HepG2 (cell line): ENCODE measurements around the gene PLCB2. TPM values are rescaled to one million over a fixed set of nuclear protein-coding genes. Genes with fewer than 3 reads are reported as not detected.
A peak's percentile ranks its signal among the peaks of the same experiment; 100 is the strongest.

Source experiments
- BRD4 ChIP-seq: sonication (generic); formaldehyde crosslinking; IDR thresholded peaks from 2 replicates; pipeline ENCODE4 v1.4.0; 2020; ENCODE audit warnings: missing genetic modification reagents
- CENPX ChIP-seq: sonication (generic); formaldehyde crosslinking; IDR thresholded peaks from 2 replicates; pipeline ENCODE4 v1.9.0; 2021; ENCODE audit warnings: mild to moderate bottlenecking, missing genetic modification reagents, moderate library complexity
- GATA4 ChIP-seq: sonication (generic); IDR thresholded peaks from 2 replicates; pipeline ENCODE4 v1.6.1; 2016; ENCODE audit warnings: antibody characterized with exemption, low read depth, borderline replicate concordance
- HDAC6 ChIP-seq: fragments of 200-600 bp; sonication (generic); IDR thresholded peaks from 2 replicates; pipeline ENCODE4 v1.7.0; 2017; ENCODE audit warnings: mild to moderate bottlenecking, antibody characterized with exemption, low read length, low read depth
- MAF1 ChIP-seq: sonication (generic); formaldehyde crosslinking; IDR thresholded peaks from 2 replicates; pipeline ENCODE4 v1.5.0; 2020; ENCODE audit warnings: missing genetic modification reagents, borderline replicate concordance
- MAFG ChIP-seq: sonication (generic); formaldehyde crosslinking; IDR thresholded peaks from 2 replicates; pipeline ENCODE4 v1.5.1; 2020; ENCODE audit warnings: mild to moderate bottlenecking, missing genetic modification reagents
- MED8 ChIP-seq: sonication (generic); formaldehyde crosslinking; IDR thresholded peaks from 2 replicates; pipeline ENCODE4 v1.8.1; 2023; ENCODE audit warnings: mild to moderate bottlenecking, missing genetic modification reagents; ENCODE audit not compliant: insufficient replicate concordance
- MTF1 ChIP-seq: sonication (generic); formaldehyde crosslinking; IDR thresholded peaks from 2 replicates; pipeline ENCODE4 v1.5.0; 2020; ENCODE audit warnings: missing genetic modification reagents
- RFX3 ChIP-seq: IDR thresholded peaks from 2 replicates; pipeline ENCODE4 v1.6.1; 2016; ENCODE audit warnings: missing biosample characterization, missing genetic modification reagents
- STAG1 ChIP-seq: sonication (generic); formaldehyde crosslinking; IDR thresholded peaks from 2 replicates; pipeline ENCODE4 v1.4.0; 2020; ENCODE audit warnings: missing genetic modification reagents
- THYN1 ChIP-seq: sonication (generic); formaldehyde crosslinking; IDR thresholded peaks from 2 replicates; pipeline ENCODE4 v1.8.1; 2023; ENCODE audit warnings: low read depth, mild to moderate bottlenecking, moderate library complexity, missing genetic modification reagents, borderline replicate concordance
- ZNF564 ChIP-seq: sonication (generic); formaldehyde crosslinking; IDR thresholded peaks from 2 replicates; pipeline ENCODE4 v1.8.1; 2023; ENCODE audit warnings: mild to moderate bottlenecking, missing genetic modification reagents
- ZNF777 ChIP-seq: sonication (generic); formaldehyde crosslinking; IDR thresholded peaks from 2 replicates; pipeline ENCODE4 v1.4.0; 2020; ENCODE audit warnings: missing genetic modification reagents
- ZSCAN25 ChIP-seq: sonication (generic); formaldehyde crosslinking; IDR thresholded peaks from 2 replicates; pipeline ENCODE4 v1.8.0; 2022; ENCODE audit warnings: mild to moderate bottlenecking, missing genetic modification reagents
- polyA plus RNA-seq, 8 experiments: library from polyadenylated mRNA; depleted of rRNA in 3 of 8; stranded (reverse) in 7 of 8; unstranded in 1 of 8; fragments of >200 nt; fragmentation: Illumina TruSeq in 4 of 8; extraction: Trizol in 4 of 8; gene quantifications; 2 replicates each; pipeline versions ENCODE4 v1.2.1 to v1.2.3, GENCODE V29; 2011 to 2016; ENCODE audit warnings: low read depth in 4 of 8, missing spikeins in 1 of 8, mixed read lengths in 1 of 8; ENCODE audit not compliant: insufficient read depth in 1 of 8
- total RNA-seq, 5 experiments: library from RNA; depleted of rRNA; stranded (reverse); fragments of >200 nt; fragmentation: Illumina TruSeq; extraction: Trizol; gene quantifications; 2 replicates each; pipeline ENCODE4 v1.2.3, GENCODE V29; 2016; ENCODE audit warnings: low read depth in 1 of 5
- TF ChIP-seq, protein P1 (sequence below): sonication (generic); formaldehyde crosslinking; IDR thresholded peaks from 2 replicates; pipeline ENCODE4 v1.4.0; 2020; ENCODE audit warnings: mild to moderate bottlenecking, missing genetic modification reagents
- TF ChIP-seq, protein P2 (sequence below): sonication (generic); formaldehyde crosslinking; IDR thresholded peaks from 2 replicates; pipeline ENCODE4 v1.5.0; 2020; ENCODE audit warnings: mild to moderate bottlenecking, missing genetic modification reagents, moderate library complexity
- TF ChIP-seq, protein P3 (sequence below): IDR thresholded peaks from 2 replicates; pipeline ENCODE4 v1.6.1; 2018; ENCODE audit warnings: missing genetic modification reagents, mild to moderate bottlenecking, missing compliant biosample characterization

PLCB2 gene
- total and polyA plus RNA-seq, 2 of the 13 experiments (the other 11 are each of a cell fraction or from before 2014, with no cell fraction given): 0.11 TPM; not detected in 1

DNA sequence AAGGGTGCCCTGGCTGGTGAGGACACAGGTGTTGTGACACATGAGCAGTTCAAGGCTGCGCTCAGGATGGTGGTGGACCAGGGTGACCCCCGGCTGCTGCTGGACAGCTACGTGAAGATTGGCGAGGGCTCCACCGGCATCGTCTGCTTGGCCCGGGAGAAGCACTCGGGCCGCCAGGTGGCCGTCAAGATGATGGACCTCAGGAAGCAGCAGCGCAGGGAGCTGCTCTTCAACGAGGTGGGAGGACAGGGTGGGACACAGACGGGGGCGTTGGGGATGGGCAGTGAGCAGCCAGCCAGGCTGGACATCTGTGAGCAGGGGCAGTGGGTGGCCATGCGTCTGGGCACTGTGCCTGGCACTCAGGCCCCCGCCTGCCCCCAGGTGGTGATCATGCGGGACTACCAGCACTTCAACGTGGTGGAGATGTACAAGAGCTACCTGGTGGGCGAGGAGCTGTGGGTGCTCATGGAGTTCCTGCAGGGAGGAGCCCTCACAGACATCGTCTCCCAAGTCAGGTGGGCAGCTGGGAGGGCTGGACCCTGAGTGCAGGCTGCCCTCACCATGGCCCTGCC is 35.2 kb downstream of the PLCB2 start (continued):
- TF ChIP-seq, protein P1, sequence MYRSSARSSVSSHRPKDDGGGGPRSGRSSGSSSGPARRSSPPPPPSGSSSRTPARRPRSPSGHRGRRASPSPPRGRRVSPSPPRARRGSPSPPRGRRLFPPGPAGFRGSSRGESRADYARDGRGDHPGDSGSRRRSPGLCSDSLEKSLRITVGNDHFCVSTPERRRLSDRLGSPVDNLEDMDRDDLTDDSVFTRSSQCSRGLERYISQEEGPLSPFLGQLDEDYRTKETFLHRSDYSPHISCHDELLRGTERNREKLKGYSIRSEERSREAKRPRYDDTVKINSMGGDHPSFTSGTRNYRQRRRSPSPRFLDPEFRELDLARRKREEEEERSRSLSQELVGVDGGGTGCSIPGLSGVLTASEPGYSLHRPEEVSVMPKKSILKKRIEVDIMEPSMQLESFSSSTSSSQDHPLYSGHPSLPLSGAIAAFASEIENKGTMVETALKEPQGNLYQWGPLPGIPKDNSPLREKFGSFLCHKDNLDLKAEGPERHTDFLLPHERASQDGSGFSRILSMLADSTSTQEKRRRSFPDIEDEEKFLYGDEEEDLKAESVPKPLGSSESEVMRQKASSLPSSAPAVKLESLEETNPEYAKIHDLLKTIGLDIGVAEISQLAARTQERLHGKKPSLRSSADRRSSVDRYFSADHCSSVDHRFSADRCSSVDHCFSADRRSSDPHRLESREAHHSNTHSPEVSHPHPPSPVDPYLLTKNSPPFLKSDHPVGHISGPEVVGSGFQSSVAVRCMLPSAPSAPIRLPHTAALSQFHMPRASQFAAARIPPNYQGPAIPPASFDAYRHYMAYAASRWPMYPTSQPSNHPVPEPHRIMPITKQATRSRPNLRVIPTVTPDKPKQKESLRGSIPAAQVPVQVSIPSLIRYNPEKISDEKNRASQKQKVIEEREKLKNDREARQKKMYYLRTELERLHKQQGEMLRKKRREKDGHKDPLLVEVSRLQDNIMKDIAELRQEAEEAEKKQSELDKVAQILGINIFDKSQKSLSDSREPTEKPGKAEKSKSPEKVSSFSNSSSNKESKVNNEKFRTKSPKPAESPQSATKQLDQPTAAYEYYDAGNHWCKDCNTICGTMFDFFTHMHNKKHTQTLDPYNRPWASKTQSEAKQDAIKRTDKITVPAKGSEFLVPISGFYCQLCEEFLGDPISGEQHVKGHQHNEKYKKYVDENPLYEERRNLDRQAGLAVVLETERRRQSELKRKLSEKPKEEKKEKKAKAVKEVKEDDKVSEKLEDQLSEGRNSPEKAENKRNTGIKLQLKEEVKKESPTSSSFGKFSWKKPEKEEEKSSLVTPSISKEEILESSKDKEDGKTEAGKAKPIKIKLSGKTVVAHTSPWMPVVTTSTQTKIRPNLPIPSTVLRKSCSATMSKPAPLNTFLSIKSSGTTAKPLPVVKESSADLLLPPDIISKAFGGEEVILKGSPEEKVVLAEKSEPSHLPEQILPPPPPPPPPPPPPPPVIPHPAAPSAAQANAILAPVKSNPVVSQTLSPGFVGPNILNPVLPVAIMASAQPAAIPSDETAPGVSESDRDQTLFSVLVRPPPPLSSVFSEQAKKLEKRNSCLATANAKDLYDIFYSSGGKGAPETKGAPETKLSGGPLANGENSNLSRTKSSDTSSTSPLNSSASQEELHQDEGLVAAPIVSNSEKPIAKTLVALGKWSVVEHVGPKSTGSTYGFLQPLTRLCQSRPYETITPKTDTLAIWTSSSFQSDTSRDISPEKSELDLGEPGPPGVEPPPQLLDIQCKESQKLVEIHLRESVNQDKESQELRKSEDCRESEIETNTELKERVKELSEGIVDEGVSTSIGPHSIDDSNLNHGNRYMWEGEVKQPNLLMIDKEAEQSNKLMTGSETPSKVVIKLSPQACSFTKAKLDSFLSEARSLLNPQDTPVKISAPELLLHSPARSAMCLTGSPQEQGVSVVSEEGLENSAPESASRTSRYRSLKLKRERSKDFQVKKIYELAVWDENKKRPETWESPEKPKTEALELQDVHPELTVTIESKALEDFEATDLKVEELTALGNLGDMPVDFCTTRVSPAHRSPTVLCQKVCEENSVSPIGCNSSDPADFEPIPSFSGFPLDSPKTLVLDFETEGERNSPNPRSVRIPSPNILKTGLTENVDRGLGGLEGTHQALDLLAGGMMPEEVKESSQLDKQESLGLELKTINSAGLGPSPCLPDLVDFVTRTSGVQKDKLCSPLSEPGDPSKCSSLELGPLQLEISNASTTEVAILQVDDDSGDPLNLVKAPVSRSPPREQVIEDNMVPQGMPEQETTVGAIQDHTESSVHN: no peak
- TF ChIP-seq MAFG (CRISPR knock-in tag) (no peak), STAG1 (peak; percentile 23; the same call in 1 of the 2 replicates), ZSCAN25 (CRISPR knock-in tag) (no peak), MED8 (no peak), RFX3 (CRISPR knock-in tag) (no peak), THYN1 (CRISPR knock-in tag) (no peak), HDAC6 (no peak), MTF1 (CRISPR knock-in tag) (no peak), BRD4 (CRISPR knock-in tag) (no peak), ZNF777 (CRISPR knock-in tag) (0 out of 2 replicates have a peak, but pooled peaks have one; percentile 35), ZNF564 (no peak), CENPX (no peak), MAF1 (no peak), GATA4 (no peak)
- TF ChIP-seq, protein P2, sequence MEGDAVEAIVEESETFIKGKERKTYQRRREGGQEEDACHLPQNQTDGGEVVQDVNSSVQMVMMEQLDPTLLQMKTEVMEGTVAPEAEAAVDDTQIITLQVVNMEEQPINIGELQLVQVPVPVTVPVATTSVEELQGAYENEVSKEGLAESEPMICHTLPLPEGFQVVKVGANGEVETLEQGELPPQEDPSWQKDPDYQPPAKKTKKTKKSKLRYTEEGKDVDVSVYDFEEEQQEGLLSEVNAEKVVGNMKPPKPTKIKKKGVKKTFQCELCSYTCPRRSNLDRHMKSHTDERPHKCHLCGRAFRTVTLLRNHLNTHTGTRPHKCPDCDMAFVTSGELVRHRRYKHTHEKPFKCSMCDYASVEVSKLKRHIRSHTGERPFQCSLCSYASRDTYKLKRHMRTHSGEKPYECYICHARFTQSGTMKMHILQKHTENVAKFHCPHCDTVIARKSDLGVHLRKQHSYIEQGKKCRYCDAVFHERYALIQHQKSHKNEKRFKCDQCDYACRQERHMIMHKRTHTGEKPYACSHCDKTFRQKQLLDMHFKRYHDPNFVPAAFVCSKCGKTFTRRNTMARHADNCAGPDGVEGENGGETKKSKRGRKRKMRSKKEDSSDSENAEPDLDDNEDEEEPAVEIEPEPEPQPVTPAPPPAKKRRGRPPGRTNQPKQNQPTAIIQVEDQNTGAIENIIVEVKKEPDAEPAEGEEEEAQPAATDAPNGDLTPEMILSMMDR: peak; percentile 41
- TF ChIP-seq, protein P3, sequence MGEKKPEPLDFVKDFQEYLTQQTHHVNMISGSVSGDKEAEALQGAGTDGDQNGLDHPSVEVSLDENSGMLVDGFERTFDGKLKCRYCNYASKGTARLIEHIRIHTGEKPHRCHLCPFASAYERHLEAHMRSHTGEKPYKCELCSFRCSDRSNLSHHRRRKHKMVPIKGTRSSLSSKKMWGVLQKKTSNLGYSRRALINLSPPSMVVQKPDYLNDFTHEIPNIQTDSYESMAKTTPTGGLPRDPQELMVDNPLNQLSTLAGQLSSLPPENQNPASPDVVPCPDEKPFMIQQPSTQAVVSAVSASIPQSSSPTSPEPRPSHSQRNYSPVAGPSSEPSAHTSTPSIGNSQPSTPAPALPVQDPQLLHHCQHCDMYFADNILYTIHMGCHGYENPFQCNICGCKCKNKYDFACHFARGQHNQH: no peak
